Measurements from ENCODE around the gene ABCF2. TPM values are rescaled to one million over a fixed set of nuclear protein-coding genes. Genes with fewer than 3 reads are reported as not detected.

Gene ABCF2
- total and polyA plus RNA-seq, 2 of the 13 experiments (the other 11 are each of a cell fraction or from before 2014, with no cell fraction given), result 16.3 to 42.5 TPM

DNA sequence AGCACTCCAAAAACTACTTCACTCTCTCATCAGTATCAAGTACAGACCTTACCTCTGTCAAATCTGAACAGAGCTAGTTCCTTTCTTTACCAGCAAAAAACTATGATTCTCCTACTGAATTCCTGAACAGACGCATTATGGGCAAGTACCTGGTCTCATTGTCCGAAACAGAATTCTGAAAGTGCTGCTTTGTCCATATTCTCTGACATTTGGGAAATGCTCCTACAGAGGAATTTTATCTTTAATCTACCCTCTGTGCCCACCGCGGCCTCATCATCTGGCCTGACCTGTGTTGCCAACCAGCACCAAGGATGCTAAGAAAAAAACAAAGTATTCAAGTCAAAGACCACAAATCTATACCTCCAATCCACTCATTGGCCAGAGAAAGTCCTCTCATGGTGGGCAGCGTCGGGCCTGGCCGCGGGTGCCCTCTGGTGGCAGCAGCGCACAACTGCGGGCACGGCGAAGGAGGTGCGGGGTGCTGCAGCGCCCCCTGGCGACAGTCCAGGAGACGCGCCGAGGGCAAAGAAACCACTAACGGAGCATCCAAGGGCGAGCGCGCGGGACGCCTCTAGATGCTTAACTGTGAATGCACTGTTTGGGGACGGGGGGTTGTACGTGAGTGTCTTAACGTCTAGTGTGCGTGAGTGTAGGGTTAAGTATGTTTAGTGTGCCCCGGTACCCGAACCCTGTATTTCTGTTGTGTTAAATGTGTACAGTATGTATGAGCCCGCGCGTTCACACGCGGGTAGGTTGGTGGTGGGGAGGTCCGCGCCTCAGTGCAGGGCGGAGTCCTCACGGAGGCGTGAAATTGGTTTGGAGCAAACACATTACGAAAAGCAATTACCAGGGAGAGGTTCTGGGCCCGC, 54.5 kb downstream of the ABCF2 start:
- H3K9ac ChIP-seq (ENCODE audit: insufficient read depth, low read depth, low read length), result no peak overlapping the region
- no peaks in the 10 kb centered on the region for H3K36me3 ChIP-seq (replicated peaks in 1 of 2; ENCODE audit: control insufficient read depth in 1 of 2, insufficient read depth in 2 of 2, low read length in 2 of 2)
- no peak overlapping the region for H3K4me3 ChIP-seq (replicated peaks in 1 of 3; ENCODE audit: insufficient read depth in 1 of 3, low read depth in 2 of 3, low read length in 3 of 3)
- no peaks in the 10 kb centered on the region for H4K20me1 ChIP-seq (ENCODE audit: insufficient read depth, low read length)
- no TSS peak for BruUV-seq (replicated peaks)
- H2AFZ ChIP-seq (ENCODE audit: low read length), result no peak overlapping the region
- in situ Hi-C loops (cut with HindIII; ENCODE audit: extremely low pct_ligation_motif_present, low pct_unique_long_range_greater_than_20kb) (no loop called here), intact Hi-C loops (cut with micrococcal nuclease; ENCODE audit: unreplicated experiment) (loop anchor here (10.0 kb wide), 1 partner anchor 132 kb away; no protein-coding TSS in a partner anchor)
- POLR2A ChIA-PET, result no interaction called here
- CTCF ChIA-PET (ENCODE audit: low intra/inter-chr PET ratio, low total read pairs), result interaction anchor here (0.8 to 2.7 kb wide), 3 partner anchors 22 to 131 kb away, joined by 3 to 67 read pairs (median 8); no protein-coding TSS in a partner anchor
- WGBS (ENCODE audit: low lambda C conversion rate), result 31% methylated on average over 29 of the region's 42 CpGs
- H3K9me3 ChIP-seq (ENCODE audit: low read length), result no peaks in the 10 kb centered on the region
- H3K4me1 ChIP-seq (ENCODE audit: insufficient read depth, low read length), result no peaks in the 10 kb centered on the region
- no peak overlapping the region for H3K27ac ChIP-seq (ENCODE audit: extremely low read length, insufficient read depth, low read length)
- no peaks in the 10 kb centered on the region for H3K79me2 ChIP-seq (ENCODE audit: insufficient read depth, low read length)
- peak; percentile 53 for DNase-seq (ENCODE audit: low spot score)
- H3K4me2 ChIP-seq (ENCODE audit: low read depth, low read length), result no peak overlapping the region
- peak; percentile 71 for FAIRE-seq
- peak; percentile 69 for ATAC-seq
- peaks cover 2 to 45% of the 10 kb centered on the region in 2 experiments; a peak in 4 of 5 replicates for H3K27me3 ChIP-seq (ENCODE audit: control insufficient read depth in 1 of 2, insufficient read depth in 2 of 2, low read length in 2 of 2)
- TF ChIP-seq, protein P1, sequence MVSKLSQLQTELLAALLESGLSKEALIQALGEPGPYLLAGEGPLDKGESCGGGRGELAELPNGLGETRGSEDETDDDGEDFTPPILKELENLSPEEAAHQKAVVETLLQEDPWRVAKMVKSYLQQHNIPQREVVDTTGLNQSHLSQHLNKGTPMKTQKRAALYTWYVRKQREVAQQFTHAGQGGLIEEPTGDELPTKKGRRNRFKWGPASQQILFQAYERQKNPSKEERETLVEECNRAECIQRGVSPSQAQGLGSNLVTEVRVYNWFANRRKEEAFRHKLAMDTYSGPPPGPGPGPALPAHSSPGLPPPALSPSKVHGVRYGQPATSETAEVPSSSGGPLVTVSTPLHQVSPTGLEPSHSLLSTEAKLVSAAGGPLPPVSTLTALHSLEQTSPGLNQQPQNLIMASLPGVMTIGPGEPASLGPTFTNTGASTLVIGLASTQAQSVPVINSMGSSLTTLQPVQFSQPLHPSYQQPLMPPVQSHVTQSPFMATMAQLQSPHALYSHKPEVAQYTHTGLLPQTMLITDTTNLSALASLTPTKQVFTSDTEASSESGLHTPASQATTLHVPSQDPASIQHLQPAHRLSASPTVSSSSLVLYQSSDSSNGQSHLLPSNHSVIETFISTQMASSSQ (IDR thresholded peaks at IDR 0.05; ENCODE audit: low read depth), result no peak
- TF ChIP-seq, protein P1 (CRISPR knock-in tag; IDR thresholded peaks at IDR 0.05; ENCODE audit: borderline replicate concordance), result no peak
- TF ChIP-seq ZSCAN9 (CRISPR knock-in tag; IDR thresholded peaks at IDR 0.05; ENCODE audit: borderline replicate concordance), result 0 out of 2 replicates have a peak, but pooled peaks have one; percentile 75
- TF ChIP-seq KAT8 (CRISPR knock-in tag; IDR thresholded peaks at IDR 0.05), result peak; percentile 39; the same call in 1 of the 2 replicates
- TF ChIP-seq ZNF557 (CRISPR knock-in tag; IDR thresholded peaks at IDR 0.05), result no peak
- TF ChIP-seq ZNF572 (CRISPR knock-in tag; IDR thresholded peaks at IDR 0.05), result no peak
- TF ChIP-seq, protein P2, sequence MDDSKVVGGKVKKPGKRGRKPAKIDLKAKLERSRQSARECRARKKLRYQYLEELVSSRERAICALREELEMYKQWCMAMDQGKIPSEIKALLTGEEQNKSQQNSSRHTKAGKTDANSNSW (CRISPR knock-in tag; IDR thresholded peaks at IDR 0.05; ENCODE audit: borderline replicate concordance), result no peak
- TF ChIP-seq, protein P3, sequence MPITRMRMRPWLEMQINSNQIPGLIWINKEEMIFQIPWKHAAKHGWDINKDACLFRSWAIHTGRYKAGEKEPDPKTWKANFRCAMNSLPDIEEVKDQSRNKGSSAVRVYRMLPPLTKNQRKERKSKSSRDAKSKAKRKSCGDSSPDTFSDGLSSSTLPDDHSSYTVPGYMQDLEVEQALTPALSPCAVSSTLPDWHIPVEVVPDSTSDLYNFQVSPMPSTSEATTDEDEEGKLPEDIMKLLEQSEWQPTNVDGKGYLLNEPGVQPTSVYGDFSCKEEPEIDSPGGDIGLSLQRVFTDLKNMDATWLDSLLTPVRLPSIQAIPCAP (CRISPR knock-in tag; IDR thresholded peaks at IDR 0.05; ENCODE audit: low read depth), result 0 out of 2 replicates have a peak, but pooled peaks have one; percentile 31
- TF ChIP-seq TCF12 (IDR thresholded peaks at IDR 0.05), result no peak
- TF ChIP-seq TCF12 (CRISPR knock-in tag; IDR thresholded peaks at IDR 0.05), result no peak
- TF ChIP-seq AGO2 (optimal IDR thresholded peaks at IDR 0.05; ENCODE audit: low read depth, low read length), result no peak
- TF ChIP-seq, protein P4, sequence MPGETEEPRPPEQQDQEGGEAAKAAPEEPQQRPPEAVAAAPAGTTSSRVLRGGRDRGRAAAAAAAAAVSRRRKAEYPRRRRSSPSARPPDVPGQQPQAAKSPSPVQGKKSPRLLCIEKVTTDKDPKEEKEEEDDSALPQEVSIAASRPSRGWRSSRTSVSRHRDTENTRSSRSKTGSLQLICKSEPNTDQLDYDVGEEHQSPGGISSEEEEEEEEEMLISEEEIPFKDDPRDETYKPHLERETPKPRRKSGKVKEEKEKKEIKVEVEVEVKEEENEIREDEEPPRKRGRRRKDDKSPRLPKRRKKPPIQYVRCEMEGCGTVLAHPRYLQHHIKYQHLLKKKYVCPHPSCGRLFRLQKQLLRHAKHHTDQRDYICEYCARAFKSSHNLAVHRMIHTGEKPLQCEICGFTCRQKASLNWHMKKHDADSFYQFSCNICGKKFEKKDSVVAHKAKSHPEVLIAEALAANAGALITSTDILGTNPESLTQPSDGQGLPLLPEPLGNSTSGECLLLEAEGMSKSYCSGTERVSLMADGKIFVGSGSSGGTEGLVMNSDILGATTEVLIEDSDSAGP (CRISPR knock-in tag; IDR thresholded peaks at IDR 0.05; ENCODE audit: borderline replicate concordance), result peak; percentile 54; the same call in 1 of the 2 replicates
